ENCODE measurements around the gene MANF. TPM values are rescaled to one million over a fixed set of nuclear protein-coding genes. Genes with fewer than 3 reads are reported as not detected.

The MANF gene
- total RNA-seq, 1 experiment from 2014 or later, result 112 TPM

DNA sequence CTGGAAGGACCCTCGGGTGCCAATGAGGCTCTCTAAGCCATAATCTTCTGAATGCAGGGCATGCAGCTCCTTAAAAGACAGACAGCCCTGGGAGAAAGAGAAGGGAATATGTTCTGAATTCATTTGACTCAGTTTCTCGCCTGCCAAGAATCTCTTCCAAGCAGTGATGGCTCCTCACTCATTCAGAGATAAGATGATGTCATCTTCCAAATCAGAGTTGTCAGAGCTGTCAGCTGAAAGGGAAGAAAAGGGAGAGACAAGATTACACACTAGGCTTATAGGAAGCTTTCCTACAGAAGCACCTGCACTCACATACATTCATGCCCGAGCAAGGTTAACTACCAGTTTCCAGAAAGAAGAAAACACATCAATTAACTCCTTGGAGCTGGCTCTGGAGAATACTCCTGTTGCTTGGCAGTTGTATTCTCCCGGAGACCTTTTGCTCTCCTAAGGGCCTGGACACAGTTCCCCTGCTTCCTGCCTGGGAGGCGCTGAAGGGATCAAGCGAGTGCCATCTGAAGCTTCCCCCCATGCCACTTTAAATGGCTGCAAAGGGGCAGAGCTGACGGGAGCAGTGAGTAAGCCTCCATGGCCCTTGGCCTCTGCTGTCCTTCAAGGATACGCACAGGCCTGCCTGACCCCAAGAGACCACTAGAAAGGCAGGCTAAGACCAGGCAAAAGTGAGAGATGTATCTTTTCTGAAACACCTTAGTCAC lies 13.7 kb downstream of the MANF start:
- no peak for DNase-seq (ENCODE audit: low spot score)
- in situ Hi-C loops (cut with HindIII; ENCODE audit: low sequenced_read_pairs), result loop anchor here (25.0 kb wide), 1 partner anchor 786 kb away; the partner anchor contains the start of genes CISH and MAPKAPK3

DNA sequence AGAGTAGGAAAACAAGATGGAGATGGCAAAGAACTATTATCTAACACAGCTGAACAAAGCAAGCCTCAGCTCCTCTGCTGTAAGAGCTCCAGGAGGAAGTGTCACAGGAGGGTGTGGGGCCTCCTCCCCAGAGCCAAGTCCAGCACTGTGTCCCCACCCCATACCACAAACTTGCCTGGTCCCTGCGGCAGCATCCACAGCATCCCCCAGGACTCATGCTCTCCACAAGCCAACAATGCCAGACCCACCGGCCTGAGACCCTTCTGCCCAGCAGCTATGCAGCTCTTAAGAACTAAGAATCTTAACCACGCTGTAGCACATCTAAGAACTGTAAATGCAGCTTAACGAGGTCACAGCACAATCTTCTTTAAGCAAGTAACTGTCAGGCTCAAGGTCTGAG lies 15.1 kb downstream of the MANF start:
- in situ Hi-C loops (cut with HindIII; ENCODE audit: low sequenced_read_pairs), result no loop called here
- DNase-seq (ENCODE audit: low spot score), result no peak

DNA sequence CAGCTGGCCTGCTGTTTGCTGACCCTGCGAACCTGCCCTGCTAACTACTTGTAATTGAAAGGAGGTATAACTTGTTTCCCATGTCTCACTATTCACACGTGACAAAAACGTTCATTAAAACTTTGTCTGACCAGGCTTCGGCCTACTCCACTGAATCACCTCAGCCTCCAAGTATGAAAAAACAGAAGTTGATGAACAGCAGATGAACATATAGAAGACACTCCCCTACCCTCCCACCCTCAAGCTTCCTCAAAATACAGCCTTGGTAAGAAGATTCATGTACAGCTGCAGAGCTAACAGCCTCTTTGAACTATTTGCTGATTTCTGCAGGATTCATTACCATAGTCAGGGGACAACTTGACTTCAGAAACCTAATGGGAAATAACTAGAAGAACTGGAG lies 16.6 kb downstream of the MANF start:
- no peak for DNase-seq (ENCODE audit: low spot score)
- in situ Hi-C loops (cut with HindIII; ENCODE audit: low sequenced_read_pairs), result no loop called here

DNA sequence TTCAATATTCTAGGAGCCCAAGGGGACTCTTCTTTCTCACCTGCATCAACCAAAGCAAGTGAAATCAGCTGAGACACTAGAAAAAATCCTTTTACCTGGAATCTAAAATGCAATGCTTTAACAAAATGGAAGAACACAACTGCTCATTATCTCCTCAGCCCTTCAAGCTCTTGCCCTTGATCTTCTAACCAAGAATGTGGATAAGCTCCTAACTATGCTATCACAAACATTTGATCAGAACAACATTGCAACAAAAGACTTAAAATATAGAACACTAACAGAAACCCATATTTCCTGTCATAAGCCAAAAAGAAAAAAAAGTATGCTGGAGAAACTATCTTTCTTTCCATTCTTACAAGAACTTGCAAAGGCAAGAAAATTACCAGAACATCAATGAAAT lies 18.6 kb downstream of the MANF start:
- in situ Hi-C loops (cut with HindIII; ENCODE audit: low sequenced_read_pairs), result no loop called here
- DNase-seq (ENCODE audit: low spot score), result no peak

- no peak for DNase-seq (ENCODE audit: low spot score)
- in situ Hi-C loops (cut with HindIII; ENCODE audit: low sequenced_read_pairs), result no loop called here
Observed at GRCh38 chr3:51408021-51408420, 22.9 kb downstream of the MANF start.

DNA sequence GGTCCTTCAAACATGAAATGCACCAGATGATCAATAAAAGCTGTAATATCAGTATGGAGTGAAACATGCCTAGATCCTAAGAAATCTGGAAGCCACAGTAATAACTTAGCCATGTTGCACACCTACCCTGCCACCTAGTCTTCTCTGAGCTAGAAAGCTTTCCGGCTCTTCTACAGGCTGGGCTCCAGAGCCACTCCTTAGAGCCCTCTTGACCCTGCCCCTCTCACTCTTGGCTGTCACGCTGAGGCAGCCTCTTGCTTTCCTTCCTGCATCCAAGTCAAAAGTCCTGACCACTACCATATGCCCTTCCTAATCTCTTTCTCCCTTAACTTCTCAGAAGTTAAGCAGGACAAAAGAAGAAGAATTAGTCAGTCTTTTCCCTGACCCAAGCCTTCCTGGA lies 23.7 kb downstream of the MANF start:
- in situ Hi-C loops (cut with HindIII; ENCODE audit: low sequenced_read_pairs), result no loop called here
- no peak for DNase-seq (ENCODE audit: low spot score)

DNA sequence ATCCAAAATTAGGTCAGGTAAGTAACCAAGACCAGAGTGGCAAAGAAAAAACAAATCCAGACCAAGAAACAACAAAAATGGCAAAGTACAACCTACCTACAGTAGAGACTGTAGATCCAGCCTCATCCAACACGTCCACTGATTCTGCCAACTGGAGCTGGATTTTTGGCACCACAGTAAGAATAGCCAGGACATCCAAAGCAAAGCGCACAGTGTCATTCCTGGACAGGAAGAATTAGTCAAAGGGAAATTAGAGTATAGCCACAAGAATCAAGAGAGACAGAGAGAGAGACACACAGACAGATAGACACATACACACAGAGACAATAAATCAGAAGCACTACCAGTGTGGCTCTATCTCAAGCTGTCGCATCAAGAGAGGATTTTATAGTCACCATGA lies 37.1 kb downstream of the MANF start:
- in situ Hi-C loops (cut with HindIII; ENCODE audit: low sequenced_read_pairs), result no loop called here
- DNase-seq (ENCODE audit: low spot score), result no peak

- no peak for DNase-seq (ENCODE audit: low spot score)
Observed at GRCh38 chr3:51426921-51427320, 41.8 kb downstream of the MANF start.

DNA sequence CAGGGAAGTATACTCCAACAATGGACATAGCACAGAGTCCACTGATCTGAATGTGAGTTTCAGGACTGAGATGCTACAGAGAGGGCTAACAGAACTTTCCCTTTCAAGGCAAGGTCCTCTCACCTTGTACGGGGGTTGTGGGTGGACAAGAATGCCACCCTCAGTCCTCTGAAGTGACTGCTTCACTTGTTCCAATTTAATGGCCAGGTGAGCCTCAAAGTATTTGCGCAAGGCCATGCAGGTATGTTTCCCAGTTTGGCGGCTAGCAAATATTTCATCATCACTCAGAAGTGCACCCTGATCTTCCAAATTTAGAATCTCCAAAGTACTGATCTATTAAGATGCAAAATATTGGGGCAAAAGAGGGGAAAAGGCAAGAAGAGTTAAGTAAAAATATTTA lies 44.0 kb downstream of the MANF start:
- in situ Hi-C loops (cut with HindIII; ENCODE audit: low sequenced_read_pairs), result no loop called here

More at GRCh38 chr3:51426921-51427320, 41.8 kb downstream of the MANF start:
- in situ Hi-C loops (cut with HindIII; ENCODE audit: low sequenced_read_pairs), result no loop called here

GRCh38 chr3:51434110-51434509 lies 49.0 kb downstream of the MANF start:
- in situ Hi-C loops (cut with HindIII; ENCODE audit: low sequenced_read_pairs), result no loop called here
- DNase-seq (ENCODE audit: low spot score), result no peak

More for the DNA sequence above, 44.0 kb downstream of the MANF start:
- no peak for DNase-seq (ENCODE audit: low spot score)

- in situ Hi-C loops (cut with HindIII; ENCODE audit: low sequenced_read_pairs), result no loop called here
- peak; percentile 87 for DNase-seq (ENCODE audit: low spot score)
Observed at GRCh38 chr3:51434746-51435327, 49.7 kb downstream of the MANF start.

- DNase-seq (ENCODE audit: low spot score), result no peak
- in situ Hi-C loops (cut with HindIII; ENCODE audit: low sequenced_read_pairs), result no loop called here
Observed at GRCh38 chr3:51436998-51437639, 52.0 kb downstream of the MANF start.

Other genes with a start within 250 kb of the MANF start
- gene RBM15B, start 6.0 kb downstream of the MANF start, total RNA-seq (2014; rRNA removed; shearing (Covaris generic)), result 48.4 and 52.6 TPM in 2 replicates
- 8.6 and 12.6 TPM in 2 replicates for gene DCAF1, start 114.7 kb downstream of the MANF start, total RNA-seq (2014; rRNA removed; shearing (Covaris generic))
- gene RAD54L2, start 153.4 kb downstream of the MANF start, total RNA-seq (2014; rRNA removed; shearing (Covaris generic)), result 11.9 and 13.1 TPM in 2 replicates